ENCODE measurements around the gene DIRAS1. TPM values are rescaled to one million over a fixed set of nuclear protein-coding genes. Genes with fewer than 3 reads are reported as not detected.
"Not testable (repeated sequence)": the region's sequence is repeated elsewhere in the genome, so short reads cannot be mapped to it uniquely, and the experiment has no call there.

The DIRAS1 gene
- total and polyA plus RNA-seq, 5 donors from 2014 or later = not detected

DNA sequence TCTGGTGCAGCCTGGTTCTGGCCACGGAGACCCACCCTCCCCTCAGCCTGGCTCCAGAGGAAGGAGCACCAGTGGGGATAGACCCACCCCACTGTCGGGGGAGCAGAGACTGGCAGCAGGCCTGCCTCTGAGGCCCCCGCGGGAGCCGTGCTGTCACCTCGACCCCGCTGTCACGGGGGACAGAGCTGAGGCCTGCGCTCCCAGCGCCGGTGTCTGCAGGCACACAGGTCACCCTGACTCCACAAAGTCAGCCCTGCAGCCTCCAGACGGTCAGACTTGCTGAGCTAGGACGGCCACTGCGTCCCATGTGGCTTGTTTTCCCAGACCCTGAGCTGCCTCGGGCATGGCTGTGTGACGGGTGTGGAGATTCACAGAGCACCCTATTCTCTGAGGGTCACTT lies 51.0 kb downstream of the DIRAS1 start:
- Histone ChIP-seq H3K4me3 (ENCODE audit: low read depth, low read length) (no peak overlapping the region), H3K36me3 (ENCODE audit: control insufficient read depth, insufficient read depth, low read length) (no peaks in the 10 kb centered on the region), H3K4me1 (ENCODE audit: control insufficient read depth, insufficient read depth, low read length, poor library complexity, severe bottlenecking) (no peaks in the 10 kb centered on the region), H3K27ac (ENCODE audit: insufficient read depth, low read length, poor library complexity, severe bottlenecking) (no peak overlapping the region), H3K27me3 (ENCODE audit: control insufficient read depth, insufficient read depth, low read length) (no peaks in the 10 kb centered on the region), H3K9me3 (ENCODE audit: control insufficient read depth in 2 of 2, low read length in 2 of 2) (no peaks in the 10 kb centered on the region)
- no peak overlapping the region for H3K27ac Mint-ChIP-seq
- DNase-seq = no peak
- ATAC-seq (ENCODE audit: low read depth in 2 of 2) = no peak
- no peaks in the 10 kb centered on the region for H3K9me3 Mint-ChIP-seq
- H3K4me1 Mint-ChIP-seq = no peaks in the 10 kb centered on the region
- H3K36me3 Mint-ChIP-seq = no peaks in the 10 kb centered on the region
- no peaks in the 10 kb centered on the region for H3K27me3 Mint-ChIP-seq
- H3K4me3 Mint-ChIP-seq = no peak overlapping the region

DNA sequence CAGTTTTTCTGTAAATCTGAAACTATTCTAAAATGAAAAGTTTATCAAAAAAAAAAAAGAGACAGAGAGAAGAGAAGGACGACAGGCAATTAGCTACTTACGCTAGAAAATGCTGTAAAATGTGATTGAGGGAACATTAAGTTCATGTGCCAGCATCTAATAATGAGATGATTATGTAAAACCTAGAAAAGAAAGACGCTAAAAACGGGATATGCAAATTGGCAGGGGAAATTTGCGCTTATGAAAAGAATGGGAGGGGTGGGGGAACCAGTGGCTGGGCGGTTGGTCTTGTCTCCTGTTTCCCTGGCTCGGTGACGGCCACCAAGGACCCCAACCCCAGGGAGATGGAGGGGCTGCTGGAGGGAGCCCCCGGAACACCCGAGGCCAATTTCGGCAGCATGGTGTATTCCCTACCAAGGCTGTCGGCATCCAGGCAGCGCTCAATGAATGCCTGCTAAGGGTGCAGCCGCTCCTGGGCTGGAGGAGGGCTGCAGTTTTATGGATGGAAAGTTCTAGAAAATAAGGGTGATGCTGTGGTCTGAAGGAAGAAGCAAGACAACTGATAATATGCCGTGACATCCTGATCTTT lies 52.9 kb downstream of the DIRAS1 start:
- H3K27ac ChIP-seq (ENCODE audit: insufficient read depth, low read length, poor library complexity, severe bottlenecking) = no peak overlapping the region
- no peaks in the 10 kb centered on the region for H3K4me1 Mint-ChIP-seq
- no peak for ATAC-seq (ENCODE audit: low read depth in 2 of 2)
- peak overlapping the region in 1 of 3 donors; percentile 30 for H3K27ac Mint-ChIP-seq
- no peaks in the 10 kb centered on the region for H3K9me3 Mint-ChIP-seq
- H3K4me3 Mint-ChIP-seq = no peak overlapping the region
- DNase-seq = no peak
- H3K27me3 ChIP-seq (ENCODE audit: control insufficient read depth, insufficient read depth, low read length) = no peaks in the 10 kb centered on the region
- H3K36me3 ChIP-seq (ENCODE audit: control insufficient read depth, insufficient read depth, low read length) = no peaks in the 10 kb centered on the region
- H3K4me3 ChIP-seq (ENCODE audit: low read depth, low read length) = no peak overlapping the region
- H3K27me3 Mint-ChIP-seq = peaks cover 4% of the 10 kb centered on the region
- H3K4me1 ChIP-seq (ENCODE audit: control insufficient read depth, insufficient read depth, low read length, poor library complexity, severe bottlenecking) = no peaks in the 10 kb centered on the region
- no peaks in the 10 kb centered on the region for H3K9me3 ChIP-seq (ENCODE audit: control insufficient read depth in 2 of 2, low read length in 2 of 2)
- H3K36me3 Mint-ChIP-seq = no peaks in the 10 kb centered on the region

DNA sequence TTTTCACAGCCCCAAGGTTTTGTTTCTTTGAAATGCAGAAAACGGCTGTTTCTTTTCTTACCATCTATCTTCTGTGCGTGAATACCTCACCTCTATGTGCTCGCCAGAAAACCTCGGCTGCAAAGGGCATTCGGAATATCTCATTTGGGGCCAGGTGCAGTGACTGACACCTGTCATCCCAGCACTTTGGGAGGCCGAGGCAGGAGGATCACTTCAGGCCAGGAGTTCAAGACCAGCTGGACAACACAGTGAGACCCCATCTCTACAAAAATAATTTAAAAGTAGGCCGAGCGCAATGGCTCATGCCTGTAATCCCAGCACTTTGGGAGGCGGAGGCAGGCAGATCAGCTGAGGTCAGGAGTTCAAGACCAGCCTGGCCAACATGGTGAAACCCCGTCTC lies 53.8 kb downstream of the DIRAS1 start:
- not testable (repeated sequence) for H3K27me3 Mint-ChIP-seq; H3K9me3 Mint-ChIP-seq; H3K4me1 Mint-ChIP-seq; H3K36me3 ChIP-seq (ENCODE audit: control insufficient read depth, insufficient read depth, low read length); H3K27ac Mint-ChIP-seq; H3K27me3 ChIP-seq (ENCODE audit: control insufficient read depth, insufficient read depth, low read length); H3K36me3 Mint-ChIP-seq; ATAC-seq (ENCODE audit: low read depth in 2 of 2); H3K9me3 ChIP-seq (ENCODE audit: control insufficient read depth in 2 of 2, low read length in 2 of 2); H3K27ac ChIP-seq (ENCODE audit: insufficient read depth, low read length, poor library complexity, severe bottlenecking); H3K4me3 Mint-ChIP-seq; H3K4me3 ChIP-seq (ENCODE audit: low read depth, low read length); DNase-seq; H3K4me1 ChIP-seq (ENCODE audit: control insufficient read depth, insufficient read depth, low read length, poor library complexity, severe bottlenecking)

DNA sequence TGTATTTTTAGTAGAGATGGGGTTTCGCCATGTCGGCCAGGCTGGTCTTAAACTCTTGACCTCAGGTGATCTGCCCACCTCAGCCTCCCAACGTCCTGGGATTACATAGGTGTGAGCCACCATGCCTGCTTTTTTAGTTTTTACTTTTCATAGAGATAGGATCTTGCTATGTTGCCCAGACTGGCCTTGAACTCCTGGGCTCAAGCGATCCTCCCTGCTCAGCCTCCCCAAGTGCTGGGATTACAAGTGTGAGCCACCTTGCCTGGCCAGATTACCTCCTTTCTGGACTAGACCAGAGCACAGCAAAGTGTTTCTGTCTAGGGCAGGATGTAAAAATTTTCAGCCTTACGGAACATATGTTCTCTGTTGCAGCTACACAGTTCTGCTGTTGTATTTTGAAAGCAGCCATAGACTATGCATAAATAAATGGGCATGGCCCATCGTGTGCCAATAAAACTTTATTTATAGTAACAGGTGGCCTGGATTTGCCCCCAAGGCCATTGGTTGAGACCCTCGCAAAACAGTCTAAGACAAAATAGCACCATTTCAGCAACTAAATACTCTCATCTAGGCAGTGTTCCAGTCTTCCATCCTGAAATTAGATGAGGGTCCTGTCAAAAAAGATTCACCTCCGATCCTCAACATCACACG lies 54.7 kb downstream of the DIRAS1 start:
- H3K27me3 Mint-ChIP-seq = peaks cover 4% of the 10 kb centered on the region
- DNase-seq (no peak), ATAC-seq (ENCODE audit: low read depth in 2 of 2) (no peak)

DNA sequence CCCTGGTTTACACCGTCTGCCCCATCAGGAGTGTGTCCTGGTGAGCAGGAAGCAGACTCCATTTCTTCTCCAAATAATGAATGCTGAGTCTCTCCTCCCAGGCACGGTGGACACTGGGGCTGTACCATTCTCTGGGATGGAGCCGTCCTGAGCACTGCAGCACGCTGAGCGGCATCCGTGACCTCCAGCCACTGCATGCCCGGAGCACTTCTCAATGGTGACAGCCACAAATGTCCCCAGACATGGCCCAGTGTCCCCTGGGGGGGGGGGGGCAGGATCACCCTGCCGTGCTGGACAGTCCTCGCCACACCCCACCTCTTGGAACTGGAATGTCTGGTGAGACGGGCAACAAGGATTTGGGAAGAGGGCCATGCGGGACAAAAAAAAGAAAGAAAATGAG lies 56.1 kb downstream of the DIRAS1 start:
- Mint-ChIP-seq H3K36me3 (no peaks in the 10 kb centered on the region), H3K4me1 (no peaks in the 10 kb centered on the region), H3K27me3 (peaks cover 4% of the 10 kb centered on the region), H3K27ac (no peak overlapping the region), H3K9me3 (peaks cover 0 to 1% (median 0%) of the 10 kb centered on the region in 7 donors), H3K4me3 (no peak overlapping the region)
- no peak overlapping the region for H3K27ac ChIP-seq (ENCODE audit: insufficient read depth, low read length, poor library complexity, severe bottlenecking)
- no peaks in the 10 kb centered on the region for H3K27me3 ChIP-seq (ENCODE audit: control insufficient read depth, insufficient read depth, low read length)
- no peaks in the 10 kb centered on the region for H3K36me3 ChIP-seq (ENCODE audit: control insufficient read depth, insufficient read depth, low read length)
- no peak overlapping the region for H3K4me3 ChIP-seq (ENCODE audit: low read depth, low read length)
- H3K9me3 ChIP-seq (ENCODE audit: control insufficient read depth in 2 of 2, low read length in 2 of 2) = peaks cover 0 to 2% of the 10 kb centered on the region in 2 experiments
- ATAC-seq (ENCODE audit: low read depth in 2 of 2) = no peak
- no peaks in the 10 kb centered on the region for H3K4me1 ChIP-seq (ENCODE audit: control insufficient read depth, insufficient read depth, low read length, poor library complexity, severe bottlenecking)
- DNase-seq = no peak

More for the DNA sequence above, 54.7 kb downstream of the DIRAS1 start:
- Mint-ChIP-seq H3K4me3 (no peak overlapping the region), H3K27ac (no peak overlapping the region), H3K4me1 (no peaks in the 10 kb centered on the region), H3K36me3 (no peaks in the 10 kb centered on the region), H3K9me3 (peaks cover 0 to 1% (median 0%) of the 10 kb centered on the region in 7 donors)
- Histone ChIP-seq H3K27ac (ENCODE audit: insufficient read depth, low read length, poor library complexity, severe bottlenecking) (no peak overlapping the region), H3K9me3 (ENCODE audit: control insufficient read depth in 2 of 2, low read length in 2 of 2) (peaks cover 0 to 2% of the 10 kb centered on the region in 2 experiments), H3K4me3 (ENCODE audit: low read depth, low read length) (no peak overlapping the region), H3K4me1 (ENCODE audit: control insufficient read depth, insufficient read depth, low read length, poor library complexity, severe bottlenecking) (no peaks in the 10 kb centered on the region), H3K27me3 (ENCODE audit: control insufficient read depth, insufficient read depth, low read length) (no peaks in the 10 kb centered on the region), H3K36me3 (ENCODE audit: control insufficient read depth, insufficient read depth, low read length) (no peaks in the 10 kb centered on the region)

Other genes starting within 250 kb of the DIRAS1 start
- 191 TPM for gene GADD45B, start 245.2 kb downstream of the DIRAS1 start, total RNA-seq
- 10 to 100 TPM; 53.4 to 70.2 (median 63.3) TPM for gene GADD45B, start 245.2 kb downstream of the DIRAS1 start, polyA plus RNA-seq
- gene GNG7, start 18.7 kb downstream of the DIRAS1 start, total RNA-seq = 1.4 TPM
- 1 to 10 TPM in 3 of 4 donors, under 1 TPM in 1; 0.65 to 1.6 (median 1.1) TPM for gene GNG7, start 18.7 kb downstream of the DIRAS1 start, polyA plus RNA-seq
- 14.6 TPM for gene SLC39A3, start 18.6 kb upstream of the DIRAS1 start, total RNA-seq
- 10 to 100 TPM; 35.1 to 41.8 (median 36.9) TPM for gene SLC39A3, start 18.6 kb upstream of the DIRAS1 start, polyA plus RNA-seq
- 35.7 TPM for gene SGTA, start 61.9 kb upstream of the DIRAS1 start, total RNA-seq
- 10 to 100 TPM; 28.2 to 35.3 (median 31.5) TPM for gene SGTA, start 61.9 kb upstream of the DIRAS1 start, polyA plus RNA-seq
- gene THOP1, start 64.1 kb upstream of the DIRAS1 start, total RNA-seq = 26.5 TPM
- gene THOP1, start 64.1 kb upstream of the DIRAS1 start, polyA plus RNA-seq = 10 to 100 TPM; 20.0 to 28.0 (median 23.3) TPM
- gene ZNF554, start 98.5 kb upstream of the DIRAS1 start, total RNA-seq = 3.3 TPM
- gene ZNF554, start 98.5 kb upstream of the DIRAS1 start, polyA plus RNA-seq = 1 to 10 TPM; 1.8 to 6.1 (median 3.5) TPM
- 3.0 TPM for gene ZNF555, start 120.1 kb upstream of the DIRAS1 start, total RNA-seq
- gene ZNF555, start 120.1 kb upstream of the DIRAS1 start, polyA plus RNA-seq = 1 to 10 TPM; 2.0 to 7.3 (median 7.1) TPM
- not detected for gene ZNF556, start 146.0 kb upstream of the DIRAS1 start, total RNA-seq
- gene ZNF556, start 146.0 kb upstream of the DIRAS1 start, polyA plus RNA-seq = not detected
- 3.0 TPM for gene ZNF57, start 179.6 kb upstream of the DIRAS1 start, total RNA-seq
- gene ZNF57, start 179.6 kb upstream of the DIRAS1 start, polyA plus RNA-seq = 1 to 10 TPM; 3.2 to 7.6 (median 4.7) TPM
- gene ZNF77, start 223.6 kb upstream of the DIRAS1 start, total RNA-seq = 2.4 TPM
- 1 to 10 TPM in 3 of 4 donors, under 1 TPM in 1; 0.48 to 3.0 (median 2.3) TPM for gene ZNF77, start 223.6 kb upstream of the DIRAS1 start, polyA plus RNA-seq